GM19395 (cell line): ENCODE measurements around the gene ERVMER34-1.
A peak's percentile ranks its signal among the peaks of the same experiment; 100 is the strongest.

ENCODE experiments used
- ATAC-seq: cut with Tn5 transposase; IDR thresholded peaks from one replicate; pipeline ENCODE4 v1.9.1; 2021; ENCODE audit warnings: mild to moderate bottlenecking, moderate library complexity; ENCODE audit not compliant: unreplicated experiment

ERVMER34-1 gene

DNA sequence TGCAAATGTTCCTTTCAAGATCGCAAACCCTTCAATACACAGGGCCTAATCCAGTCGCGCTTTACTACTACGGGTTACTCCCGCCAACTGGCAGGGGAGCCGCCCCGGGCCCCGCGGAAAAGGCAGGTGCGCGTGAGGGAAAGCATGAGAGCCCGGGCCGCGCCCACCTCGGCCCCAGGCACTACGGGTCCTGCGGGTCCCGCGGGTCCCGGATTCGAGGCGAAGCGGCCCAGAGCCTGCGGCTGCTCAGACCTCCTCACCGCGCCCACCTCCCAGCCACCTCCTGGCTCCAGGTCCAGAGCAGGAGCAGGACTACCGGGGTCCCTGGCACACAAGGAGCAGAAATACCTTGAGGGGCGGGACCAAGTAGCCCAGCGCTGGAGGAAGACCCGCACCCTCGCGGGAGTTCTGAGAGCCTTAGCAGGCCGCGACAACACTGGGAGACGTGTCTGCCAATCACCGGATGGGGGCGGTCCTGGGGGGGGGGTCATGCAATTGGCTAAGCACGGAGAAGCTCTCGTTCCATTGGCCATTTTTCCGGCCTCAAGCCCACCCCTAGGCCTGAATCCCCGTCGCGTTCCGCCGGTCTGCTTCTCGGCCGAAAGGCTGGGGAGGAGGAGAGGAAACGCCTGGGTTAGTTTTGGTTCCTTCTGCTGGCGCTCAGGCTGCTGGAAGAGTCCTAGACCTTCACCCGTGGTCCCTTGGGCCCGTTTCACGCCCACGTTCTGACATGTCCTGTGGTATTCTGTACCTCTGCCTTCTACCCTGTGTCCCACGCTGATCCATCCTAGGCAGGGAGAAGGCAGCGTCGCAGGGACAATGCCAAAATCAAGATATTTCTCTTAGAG, 29.0 kb downstream of the ERVMER34-1 start:
- ATAC-seq = peak; percentile 98

DNA sequence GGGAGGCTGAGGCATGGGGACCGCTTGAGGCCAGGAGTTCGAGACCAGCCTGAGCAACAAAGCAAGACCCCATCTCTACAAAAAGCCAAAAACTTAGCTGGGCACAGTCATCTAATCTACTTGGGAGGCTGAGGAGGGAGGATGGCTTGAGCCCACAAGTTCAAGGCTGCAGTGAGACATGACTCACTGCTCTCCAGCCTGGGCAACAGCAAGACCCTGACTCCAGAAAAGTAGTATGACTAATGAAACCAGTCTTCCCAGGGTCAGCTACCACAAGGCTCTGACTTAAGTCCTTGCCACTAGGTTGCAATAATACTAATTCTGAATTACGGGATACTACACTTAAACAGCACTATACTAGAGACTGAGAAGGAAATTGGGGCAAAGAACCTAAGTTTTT, 33.1 kb downstream of the ERVMER34-1 start:
- ATAC-seq = no peak

DNA sequence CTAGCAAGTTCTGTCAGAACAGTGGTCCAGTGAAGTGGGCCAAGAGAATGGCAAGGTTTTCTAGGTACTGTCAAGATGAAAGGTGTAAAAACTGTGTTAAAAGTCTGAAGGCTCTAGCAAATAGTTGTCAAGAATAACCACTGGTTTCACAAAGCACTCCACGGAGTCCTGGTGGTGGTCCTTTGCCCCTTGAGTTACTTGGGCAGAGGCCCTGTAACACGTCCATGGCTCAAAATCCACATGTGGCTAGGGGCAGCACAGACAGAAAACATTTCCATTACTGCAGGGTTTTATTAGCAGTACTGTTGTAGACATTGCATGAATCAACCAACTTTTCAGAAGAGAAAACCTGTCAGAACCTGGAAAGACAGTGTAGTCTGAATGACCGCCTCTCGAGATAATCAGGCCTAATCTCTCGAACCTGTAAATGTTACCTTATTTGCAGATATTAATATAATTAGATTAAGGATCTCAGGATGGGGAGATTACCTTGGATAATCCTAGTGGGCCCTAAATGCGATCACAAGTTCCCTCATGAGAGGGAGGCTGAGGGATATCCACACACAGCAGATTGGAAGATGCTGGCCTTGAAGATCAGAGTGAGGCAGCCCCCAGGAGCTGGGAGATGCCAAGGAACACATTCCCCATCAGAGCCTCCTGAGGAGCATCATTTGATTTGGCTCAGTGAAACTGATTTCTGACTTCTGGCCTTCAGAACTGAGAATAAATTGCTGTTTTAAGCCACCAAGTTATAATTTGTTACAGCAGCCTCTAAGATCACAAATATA, 34.7 kb downstream of the ERVMER34-1 start:
- ATAC-seq = no peak

DNA sequence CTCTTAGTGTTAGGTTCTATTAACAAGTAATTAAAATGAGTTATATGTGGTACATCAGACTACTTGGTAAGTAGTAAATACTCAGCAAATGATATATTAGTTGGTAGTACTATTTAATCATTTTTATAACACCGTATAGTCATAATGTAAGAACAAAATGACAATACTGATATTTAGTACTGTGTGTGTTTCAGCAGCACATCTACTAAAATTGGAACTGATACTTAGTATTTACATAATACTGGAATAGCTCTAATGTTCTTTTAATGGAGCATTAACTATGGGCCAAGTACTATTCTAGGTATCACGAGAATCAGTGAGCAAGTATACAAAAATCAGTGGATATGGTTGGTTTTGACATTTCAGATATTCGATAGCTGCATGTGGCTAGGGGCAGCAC, 35.3 kb downstream of the ERVMER34-1 start:
- ATAC-seq = no peak

DNA sequence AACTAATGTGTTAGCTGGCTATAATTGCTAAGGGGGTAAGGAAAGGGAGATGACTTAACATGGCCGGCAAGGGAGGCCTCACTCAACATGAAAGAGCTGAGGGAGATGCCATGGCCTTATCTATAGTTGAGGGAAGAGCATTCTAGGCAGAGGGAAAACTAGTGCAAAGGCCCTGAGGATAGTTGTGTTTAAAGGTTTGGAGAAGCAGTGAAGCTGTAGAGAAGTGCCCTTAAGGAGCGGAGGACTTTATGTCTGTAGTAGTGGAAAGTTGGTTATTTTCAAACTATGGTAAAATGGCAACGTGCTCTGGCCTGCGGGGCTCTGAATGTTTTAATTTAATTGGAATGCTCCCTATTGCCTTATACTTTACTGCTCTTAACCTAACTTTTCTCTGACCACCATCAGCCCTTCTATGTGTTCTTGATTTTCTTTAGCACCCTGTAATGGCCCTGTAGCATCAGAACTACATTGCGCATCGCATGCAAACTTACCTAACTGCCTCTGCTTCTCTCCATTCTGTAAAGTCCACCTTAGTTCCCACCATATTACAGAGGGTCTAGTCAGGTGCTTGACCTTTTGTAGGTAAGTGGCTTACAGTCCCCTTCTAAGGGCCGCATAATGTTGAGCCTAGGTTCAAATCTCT, 35.8 kb downstream of the ERVMER34-1 start:
- ATAC-seq = no peak

DNA sequence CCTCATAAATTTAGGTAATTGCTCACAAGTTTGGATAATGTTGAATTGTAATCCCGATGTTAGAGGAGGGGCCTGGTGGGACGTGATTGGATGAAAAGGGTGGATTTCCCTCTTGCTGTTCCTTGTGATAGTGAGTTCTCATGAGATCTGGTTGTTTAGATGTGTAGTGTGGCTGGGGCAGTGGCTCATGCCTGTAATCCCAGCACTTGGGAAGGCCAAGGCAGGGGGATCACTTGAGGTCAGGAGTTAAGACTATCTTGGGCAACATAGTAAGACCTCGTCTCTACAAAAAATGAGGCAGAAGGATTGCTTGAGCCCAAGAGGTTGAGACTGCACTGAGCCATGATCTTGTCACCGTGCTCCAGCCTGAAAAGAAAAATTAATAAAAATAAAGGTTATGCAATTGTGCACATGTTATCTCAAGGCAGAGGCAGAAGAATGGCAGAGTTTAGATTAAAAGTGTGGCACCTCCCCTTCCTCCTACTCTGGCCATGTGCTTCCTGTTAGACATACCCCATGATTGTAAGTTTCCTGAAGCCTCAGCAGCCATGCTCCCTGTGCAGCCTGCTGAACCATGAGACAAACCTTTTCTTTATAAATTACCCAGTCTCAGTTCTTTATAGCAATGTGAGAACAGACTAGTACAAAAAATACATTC, 36.5 kb downstream of the ERVMER34-1 start:
- no peak for ATAC-seq

DNA sequence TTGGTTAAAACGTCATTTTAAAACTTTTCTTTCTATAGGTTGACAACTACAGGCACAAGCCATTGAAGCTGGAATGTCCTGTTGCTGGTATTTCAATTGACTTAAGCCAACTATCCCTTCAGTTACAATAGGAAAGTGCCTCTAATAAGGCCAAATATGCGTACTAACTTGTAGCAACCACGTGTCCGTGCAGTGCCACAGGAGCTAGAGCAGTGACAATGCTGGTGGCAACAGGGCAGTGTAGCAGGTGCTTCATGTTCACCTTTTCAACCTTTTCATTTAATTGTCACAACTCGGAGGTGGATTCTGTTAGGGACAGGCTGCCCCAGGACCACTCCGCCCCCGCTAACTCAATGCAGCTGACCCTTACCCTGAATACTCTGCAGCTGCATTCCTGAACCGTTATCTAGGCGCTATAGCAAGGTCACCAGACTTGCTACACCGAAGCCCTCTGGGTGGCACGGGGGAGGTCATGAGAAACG, 37.7 kb downstream of the ERVMER34-1 start:
- ATAC-seq = no peak

DNA sequence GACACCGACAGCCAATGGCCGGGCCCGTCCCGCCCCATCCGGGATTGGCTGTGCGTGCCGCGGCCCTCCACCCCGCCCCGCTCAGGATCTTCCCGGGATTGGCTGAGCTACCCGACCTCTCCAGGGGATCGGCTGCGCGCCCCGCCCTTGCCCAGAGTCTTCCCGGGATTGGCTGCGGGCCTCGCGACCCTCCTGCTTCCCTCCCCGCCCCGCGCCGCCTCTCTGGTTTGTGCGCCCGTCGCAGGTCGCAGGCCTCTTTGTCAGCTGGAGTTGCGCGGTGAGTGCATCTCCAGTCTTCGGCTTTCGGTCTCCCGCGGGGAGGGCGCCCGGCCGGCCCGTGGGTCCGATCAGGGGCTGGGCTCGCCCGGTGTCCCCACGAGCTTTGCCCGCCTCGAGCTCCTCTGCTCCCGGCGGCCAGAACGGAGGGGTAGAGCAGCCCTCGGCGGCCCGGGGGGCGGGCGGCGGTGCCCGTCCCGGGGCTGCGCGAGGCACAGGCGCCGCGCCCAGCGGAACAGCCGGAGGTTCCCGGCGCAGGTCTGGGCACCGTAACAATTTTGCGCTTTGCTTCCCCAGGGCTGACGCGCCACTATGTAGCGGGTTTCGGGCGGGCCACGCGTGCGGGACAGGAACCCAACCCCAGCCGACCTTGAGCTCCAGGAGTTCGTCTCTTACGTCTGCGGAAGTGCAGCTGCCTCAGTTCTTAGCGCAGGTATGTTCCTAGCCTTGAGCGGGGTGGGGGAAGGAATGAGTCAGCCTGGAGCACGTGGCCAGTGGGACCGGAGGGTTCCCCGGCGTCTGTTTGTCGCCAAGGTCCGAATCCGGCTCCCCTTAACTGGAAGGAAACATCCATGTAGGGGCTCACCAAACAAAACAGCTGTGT, 38.7 kb downstream of the ERVMER34-1 start:
- ATAC-seq = peak; percentile 89

DNA sequence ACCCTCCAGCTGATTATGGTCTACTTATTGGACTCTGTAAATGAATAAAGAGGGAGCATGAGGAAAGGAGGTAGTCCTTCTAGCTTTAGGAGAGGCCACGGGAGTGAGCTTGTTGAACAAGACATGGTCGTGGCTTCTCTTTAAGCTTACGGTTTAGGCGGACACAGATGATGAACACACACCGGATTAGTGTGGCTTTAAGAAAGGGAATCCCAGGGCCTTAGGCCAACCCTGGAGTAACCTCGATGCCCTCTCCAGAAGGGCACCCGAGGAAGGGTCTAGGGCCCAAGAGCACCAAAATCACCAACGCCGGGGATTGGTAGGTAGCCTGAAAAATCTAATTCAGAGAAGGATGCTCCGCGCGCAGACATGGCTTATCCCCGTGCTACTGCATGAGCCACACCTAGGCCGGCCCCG, 39.4 kb downstream of the ERVMER34-1 start:
- ATAC-seq = peak; percentile 7

DNA sequence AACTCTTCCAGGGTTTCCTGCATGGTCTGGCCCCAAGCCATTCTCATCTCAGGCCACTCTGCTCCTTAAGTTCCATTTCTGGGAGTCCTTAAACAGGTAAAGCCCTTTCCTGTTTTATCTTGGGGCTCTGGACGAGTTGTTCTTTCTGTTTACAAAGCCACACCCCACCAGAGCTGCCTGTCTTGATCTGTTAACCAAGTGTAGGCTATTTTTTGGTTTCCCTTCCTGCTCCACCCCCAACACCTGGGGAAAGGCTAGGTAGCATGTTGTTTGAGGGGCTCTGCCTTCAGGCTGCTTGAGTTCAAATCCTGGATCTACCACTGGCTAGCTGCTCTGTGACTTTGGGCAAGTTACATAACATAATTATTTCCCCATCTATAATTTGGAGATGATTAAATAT, 40.0 kb downstream of the ERVMER34-1 start:
- no peak for ATAC-seq

DNA sequence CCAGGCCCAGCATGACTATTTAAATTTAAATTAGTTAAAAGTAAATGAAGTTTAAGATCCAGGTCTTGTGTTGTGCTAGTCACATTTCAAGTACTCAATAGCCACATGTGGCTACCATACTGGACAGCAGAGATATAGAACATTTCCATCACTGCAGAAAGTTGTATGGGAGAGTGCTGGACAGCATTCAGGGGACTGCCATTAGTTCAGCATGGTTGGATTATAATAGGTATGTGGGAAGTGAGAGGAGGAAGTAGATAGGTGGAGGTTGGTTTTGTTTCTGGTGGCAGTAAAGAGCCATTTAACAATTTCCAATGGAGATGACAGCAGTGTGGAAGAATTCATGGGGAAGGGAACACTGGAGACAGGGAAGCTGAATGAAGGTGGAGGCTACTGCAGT, 42.1 kb downstream of the ERVMER34-1 start:
- no peak for ATAC-seq

DNA sequence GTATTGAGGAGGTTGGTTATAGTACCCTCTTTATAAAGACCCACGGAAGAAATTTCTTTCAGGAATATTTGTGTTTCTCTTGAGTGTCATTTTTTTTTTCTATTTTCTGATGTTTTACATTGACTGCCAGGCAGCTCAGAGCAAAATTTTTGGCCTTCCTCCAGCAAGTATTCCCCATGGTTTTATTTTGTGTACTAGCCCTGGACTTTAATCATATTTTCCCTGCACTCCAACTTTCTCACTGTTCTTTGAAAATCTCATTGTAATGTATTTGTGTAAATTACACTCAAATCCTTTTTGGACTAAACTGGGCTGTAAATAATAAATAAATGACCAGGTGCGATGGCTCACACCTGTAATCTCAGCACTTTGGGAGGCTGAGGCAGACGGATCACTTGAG, 46.6 kb downstream of the ERVMER34-1 start:
- ATAC-seq = no peak

DNA sequence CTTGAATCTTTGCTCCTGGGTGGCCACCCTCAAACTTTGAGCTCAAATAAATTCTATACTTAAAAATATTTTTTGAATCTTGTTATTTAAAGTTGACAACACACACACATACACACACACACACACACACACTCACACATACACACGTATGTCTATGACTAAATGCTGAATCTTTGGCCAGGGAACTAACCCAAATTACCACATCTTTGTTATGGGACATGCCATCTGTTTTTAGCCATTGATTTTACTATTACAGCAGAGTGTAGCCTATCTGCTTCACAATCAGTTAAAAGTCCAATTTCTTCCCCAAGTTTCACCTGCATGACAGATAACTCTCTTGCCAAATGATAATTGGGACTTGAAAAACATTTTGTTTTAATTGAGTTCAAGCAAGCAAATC, 47.1 kb downstream of the ERVMER34-1 start:
- ATAC-seq = no peak

DNA sequence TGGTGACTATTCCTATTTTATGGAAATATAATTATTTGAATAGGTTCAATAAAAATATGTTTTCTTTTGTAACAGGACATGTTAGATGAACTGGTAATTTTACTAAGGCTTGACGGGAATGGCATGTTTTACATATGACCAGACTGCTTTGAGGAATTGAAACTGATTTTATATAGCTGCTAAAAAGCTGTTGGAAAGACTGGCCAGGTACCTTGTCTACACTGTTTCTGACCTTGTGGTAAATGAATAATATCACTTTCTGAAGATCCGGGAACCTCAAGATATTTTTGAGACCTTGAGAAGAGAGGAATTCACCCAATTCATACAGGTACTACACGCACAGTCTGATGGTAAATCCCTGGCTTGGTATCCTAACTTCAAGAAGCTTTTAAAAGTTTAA, 50.0 kb downstream of the ERVMER34-1 start:
- peak; percentile 97 for ATAC-seq

DNA sequence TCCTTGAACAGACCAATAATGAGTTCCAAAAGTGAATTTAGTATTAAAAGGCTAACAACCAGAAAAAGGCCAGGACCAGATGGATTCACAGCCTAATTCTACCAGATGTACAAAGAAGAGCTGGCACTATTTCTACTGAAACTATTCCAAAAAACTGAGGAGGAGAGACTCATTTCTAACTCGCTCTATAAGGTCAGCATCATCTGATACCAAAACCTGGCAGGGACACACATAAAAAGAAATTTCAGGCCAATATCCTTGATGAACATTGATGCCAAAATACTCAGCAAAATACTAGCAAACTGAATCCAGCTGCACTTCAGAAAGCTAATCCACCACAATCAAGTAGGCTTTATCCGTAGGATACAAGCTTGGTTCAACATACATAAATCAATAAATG, 56.3 kb downstream of the ERVMER34-1 start:
- no peak for ATAC-seq

DNA sequence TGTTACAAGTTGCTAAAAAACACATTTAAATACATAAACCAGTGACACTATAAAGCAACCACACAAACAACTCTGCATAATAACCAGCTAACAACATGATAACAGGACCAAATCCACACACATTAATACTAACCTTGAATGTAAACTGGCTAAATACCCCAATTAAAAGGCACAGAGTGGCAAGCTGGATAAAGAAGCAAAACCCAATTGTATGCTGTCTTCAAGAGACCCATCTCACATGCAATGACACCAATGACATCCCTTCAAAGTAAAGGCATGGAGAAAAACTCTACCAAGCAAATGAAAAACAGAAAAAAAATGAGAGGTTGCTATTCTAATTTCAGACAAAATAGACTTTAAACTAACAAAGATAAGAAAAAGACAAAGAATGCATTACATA, 57.7 kb downstream of the ERVMER34-1 start:
- no peak for ATAC-seq
